T47D (cell line): ENCODE data around the gene CERS6.
A peak's percentile ranks its signal among the peaks of the same experiment; 100 is the strongest.

Experiments
- DNase-seq, 2 experiments: peaks; one replicate each; pipeline versions ENCODE4 v3.0.0 to v3.0.0-alpha.2; 2011 to 2012; ENCODE audit warnings: low read depth in 1 of 2, low spot score in 1 of 2
- JUND ChIP-seq: IDR thresholded peaks from 2 replicates; pipeline ENCODE4 v1.6.1; 2012; ENCODE audit warnings: low read depth
- in situ Hi-C: cut with HindIII; loops from 2 replicates; pipeline ENCODE4 v1.10.0; 2016; ENCODE audit warnings: low sequenced_read_pairs, low pct_unique_long_range_greater_than_20kb

The CERS6 gene

GRCh38 chr2:168705534-168706470 lies 249.7 kb downstream of the CERS6 start:
- in situ Hi-C loops = no loop called here
- peak in 1 of 2 experiments; percentile 22 for DNase-seq
- TF ChIP-seq JUND = no peak

GRCh38 chr2:168706806-168707205 lies 250.7 kb downstream of the CERS6 start:
- in situ Hi-C loops = no loop called here
- TF ChIP-seq JUND = no peak
- no peak for DNase-seq

- no peak for TF ChIP-seq JUND
- DNase-seq = no peak
- in situ Hi-C loops = no loop called here
These were observed 252.0 kb downstream of the CERS6 start for GRCh38 chr2:168708080-168708479.

- TF ChIP-seq JUND = no peak
- in situ Hi-C loops = no loop called here
- DNase-seq = no peak
These were observed 254.8 kb downstream of the CERS6 start for GRCh38 chr2:168710754-168711467.

GRCh38 chr2:168712053-168712452 lies 256.0 kb downstream of the CERS6 start:
- DNase-seq = no peak
- in situ Hi-C loops = no loop called here
- TF ChIP-seq JUND = no peak

DNA sequence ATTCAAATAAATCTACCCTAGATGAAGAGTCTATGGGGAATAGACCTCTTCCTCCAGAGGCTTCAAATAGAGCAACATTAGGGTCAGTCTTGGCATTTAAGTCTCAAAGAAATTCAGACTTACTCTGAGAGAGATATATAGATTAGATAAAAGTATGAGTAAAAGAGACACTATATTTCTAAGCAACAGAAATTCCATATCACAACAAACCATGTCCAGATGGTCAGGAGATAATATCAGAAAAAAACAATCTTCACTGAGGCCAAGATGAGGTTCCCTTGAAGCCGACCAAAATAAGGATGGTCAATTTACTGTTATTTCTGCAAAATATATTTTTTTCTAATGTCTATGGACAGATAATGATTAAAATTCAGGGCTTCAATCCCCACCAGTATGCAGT lies 257.3 kb downstream of the CERS6 start:
- no peak for TF ChIP-seq JUND
- in situ Hi-C loops = no loop called here
- DNase-seq = no peak

GRCh38 chr2:168715849-168716248 lies 259.8 kb downstream of the CERS6 start:
- in situ Hi-C loops = no loop called here
- no peak for TF ChIP-seq JUND
- no peak for DNase-seq

- TF ChIP-seq JUND = no peak
- no peak for DNase-seq
- in situ Hi-C loops = no loop called here
These were observed 260.8 kb downstream of the CERS6 start for GRCh38 chr2:168716839-168717238.

DNA sequence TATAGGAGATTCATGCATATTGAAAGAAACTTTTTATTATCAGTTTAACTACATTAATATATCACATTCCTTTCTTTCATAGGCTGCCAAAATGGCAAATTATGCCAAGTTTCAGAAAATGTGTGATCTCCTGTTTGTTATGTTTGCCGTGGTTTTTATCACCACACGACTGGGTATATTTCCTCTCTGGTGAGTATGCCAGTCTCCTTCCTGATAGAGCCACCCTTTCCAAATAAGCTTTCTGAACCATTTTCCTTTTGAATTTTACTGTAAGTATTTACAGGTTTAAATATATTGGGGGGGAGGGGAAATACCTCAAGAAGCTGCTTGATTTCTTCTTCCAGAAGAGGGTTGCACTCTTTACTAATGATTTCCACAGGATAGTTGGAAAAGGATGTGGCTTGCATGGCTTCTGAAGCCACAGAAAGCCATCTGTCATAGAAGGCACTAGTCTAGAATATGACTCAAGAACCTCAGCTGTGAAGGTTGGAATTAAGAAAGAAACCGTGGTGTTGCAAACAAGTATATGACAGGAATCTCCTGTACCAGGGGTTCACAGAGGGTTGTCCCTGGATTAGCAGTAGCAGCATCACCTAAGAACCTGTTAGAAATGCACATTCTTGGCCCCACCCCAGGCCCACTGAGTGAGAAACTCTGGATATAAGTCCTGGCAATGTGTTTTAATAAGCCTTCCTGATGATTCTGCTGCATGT lies 261.9 kb downstream of the CERS6 start:
- no peak for DNase-seq
- TF ChIP-seq JUND = no peak
- in situ Hi-C loops = no loop called here

- no peak for DNase-seq
- TF ChIP-seq JUND = no peak
- in situ Hi-C loops = no loop called here
These were observed 262.6 kb downstream of the CERS6 start for GRCh38 chr2:168718622-168719021.

DNA sequence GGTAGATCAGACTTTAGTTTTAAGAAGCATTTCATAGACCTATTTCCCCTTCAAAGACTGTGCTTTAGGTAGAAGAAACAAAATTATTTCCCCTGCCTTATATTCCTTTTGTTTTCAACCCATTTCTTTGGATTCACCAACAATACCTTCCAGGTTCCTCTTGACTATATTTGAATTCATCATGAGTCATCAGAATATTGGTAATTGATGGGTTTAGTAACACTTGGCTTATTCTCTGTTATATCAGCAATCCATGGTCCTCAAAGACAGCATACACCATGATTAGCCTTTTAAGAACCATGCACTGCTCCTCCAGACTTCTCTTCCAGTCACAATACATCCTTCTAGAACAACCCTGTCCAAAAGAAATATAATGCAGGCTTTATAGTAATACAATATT lies 263.4 kb downstream of the CERS6 start:
- TF ChIP-seq JUND = no peak
- in situ Hi-C loops = no loop called here
- DNase-seq = no peak

DNA sequence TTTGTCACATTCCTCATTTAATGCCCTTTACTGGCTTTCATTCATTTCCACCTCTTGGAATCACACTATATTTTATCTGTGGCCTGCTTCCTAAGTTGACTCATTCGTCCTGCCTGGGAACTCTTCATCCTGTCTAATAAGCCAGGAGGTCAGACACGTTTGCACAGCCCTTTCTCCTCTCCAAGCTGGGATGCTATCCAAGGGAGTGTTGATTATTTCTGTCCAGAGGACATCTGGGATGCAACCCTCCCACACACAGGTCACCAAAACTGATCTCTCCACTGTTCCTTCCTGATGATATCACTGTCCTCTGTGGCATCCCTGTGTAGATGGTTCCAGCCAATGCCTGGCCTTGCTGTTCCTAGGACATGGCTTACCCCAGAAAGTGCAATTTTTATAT lies 266.5 kb downstream of the CERS6 start:
- no peak for DNase-seq
- TF ChIP-seq JUND = no peak
- in situ Hi-C loops = no loop called here
